CD4-positive, alpha-beta memory T cell (primary cell): ENCODE results near the gene LPP. TPM values are rescaled to one million over a fixed set of nuclear protein-coding genes. Genes with fewer than 3 reads are reported as not detected.

ENCODE experiments used
- CTCF ChIA-PET: fragments of 350-600 bp; sonication (Branson Sonifier 250); formaldehyde crosslinking; loops from one replicate; lab custom pipeline; 2021; ENCODE audit warnings: inconsistent platforms; ENCODE audit not compliant: partially characterized antibody; lab: Charles Lee
- POLR2A ChIA-PET: fragments of 350-600 bp; sonication (Branson Sonifier 250); formaldehyde crosslinking; loops from one replicate; lab custom pipeline; 2021; ENCODE audit not compliant: partially characterized antibody; lab: Charles Lee
- DNase-seq, 5 donors: peaks; one replicate each; pipeline versions ENCODE4 v3.0.0 to v3.0.0-alpha.2; 2020 to 2022; ENCODE audit warnings: mixed read lengths in 1 of 5
- H3K27ac ChIP-seq: one replicate; pipeline ENCODE4 v1.7.0; 2013; ENCODE audit warnings: low read depth, low read length
- H3K27me3 ChIP-seq: 2 replicates; pipeline ENCODE4 v1.7.0; 2013; ENCODE audit warnings: mild to moderate bottlenecking, low read length, moderate library complexity; ENCODE audit not compliant: insufficient read depth
- H3K36me3 ChIP-seq: 2 replicates; pipeline ENCODE4 v1.7.0; 2013; ENCODE audit warnings: mild to moderate bottlenecking, low read length, moderate library complexity; ENCODE audit not compliant: insufficient read depth
- H3K4me1 ChIP-seq: 2 replicates; pipeline ENCODE4 v1.7.0; 2013; ENCODE audit warnings: mild to moderate bottlenecking, low read length, moderate library complexity; ENCODE audit not compliant: insufficient read depth
- H3K4me3 ChIP-seq, 2 donors: one replicate each; pipeline ENCODE4 v1.7.0; 2013; ENCODE audit warnings: low read length in 2 of 2, mild to moderate bottlenecking in 1 of 2
- H3K9me3 ChIP-seq, 2 donors: one replicate each; pipeline ENCODE4 v1.7.0; 2013; ENCODE audit warnings: low read length in 2 of 2, control low read depth in 1 of 2; ENCODE audit not compliant: control insufficient read depth in 1 of 2
- H3K27ac Mint-ChIP-seq, 7 donors: one replicate each; pipeline ENCODE4 v1.8.0; 2020 to 2021; ENCODE audit warnings: mixed read lengths in 7 of 7, mild to moderate bottlenecking in 6 of 7, inconsistent platforms in 3 of 7, moderate library complexity in 3 of 7
- H3K27me3 Mint-ChIP-seq, 2 donors: one replicate each; pipeline ENCODE4 v1.8.0; 2020 to 2021; ENCODE audit warnings: mixed read lengths in 2 of 2
- H3K36me3 Mint-ChIP-seq, 2 donors: one replicate each; pipeline ENCODE4 v1.8.0; 2020 to 2021; ENCODE audit warnings: mixed read lengths in 2 of 2, inconsistent platforms in 1 of 2, mild to moderate bottlenecking in 1 of 2
- H3K4me1 Mint-ChIP-seq, 4 donors: one replicate each; pipeline ENCODE4 v1.8.0; 2020 to 2021; ENCODE audit warnings: mixed read lengths in 4 of 4, mild to moderate bottlenecking in 1 of 4
- H3K4me3 Mint-ChIP-seq, 8 donors: one replicate each; pipeline ENCODE4 v1.8.0; 2020 to 2021; ENCODE audit warnings: mixed read lengths in 8 of 8, mild to moderate bottlenecking in 7 of 8, moderate library complexity in 6 of 8, inconsistent platforms in 3 of 8
- H3K9me3 Mint-ChIP-seq, 8 donors: one replicate each; pipeline ENCODE4 v1.8.0; 2020 to 2021; ENCODE audit warnings: mixed read lengths in 8 of 8, mild to moderate bottlenecking in 5 of 8, inconsistent platforms in 3 of 8, moderate library complexity in 1 of 8
- intact Hi-C: fragments of 100-400 bp; cut with micrococcal nuclease; formaldehyde crosslinking; loops from one replicate; pipeline ENCODE4 v1.15.1; 2023
- polyA plus RNA-seq, 2 donors: library from polyadenylated mRNA; unstranded; fragments of 300-500 nt; fragmentation: Illumina TruSeq; gene quantifications; one replicate each; pipeline ENCODE4 v1.2.3, GENCODE V29; 2021
- total RNA-seq, 2 experiments: library from RNA; stranded (reverse); gene quantifications; one replicate each; pipeline ENCODE4 v1.2.3, GENCODE V29; 2021

LPP gene
- total and polyA plus RNA-seq, 4 experiments from 2014 or later = 10.4 to 27.2 (median 24.7) TPM

DNA sequence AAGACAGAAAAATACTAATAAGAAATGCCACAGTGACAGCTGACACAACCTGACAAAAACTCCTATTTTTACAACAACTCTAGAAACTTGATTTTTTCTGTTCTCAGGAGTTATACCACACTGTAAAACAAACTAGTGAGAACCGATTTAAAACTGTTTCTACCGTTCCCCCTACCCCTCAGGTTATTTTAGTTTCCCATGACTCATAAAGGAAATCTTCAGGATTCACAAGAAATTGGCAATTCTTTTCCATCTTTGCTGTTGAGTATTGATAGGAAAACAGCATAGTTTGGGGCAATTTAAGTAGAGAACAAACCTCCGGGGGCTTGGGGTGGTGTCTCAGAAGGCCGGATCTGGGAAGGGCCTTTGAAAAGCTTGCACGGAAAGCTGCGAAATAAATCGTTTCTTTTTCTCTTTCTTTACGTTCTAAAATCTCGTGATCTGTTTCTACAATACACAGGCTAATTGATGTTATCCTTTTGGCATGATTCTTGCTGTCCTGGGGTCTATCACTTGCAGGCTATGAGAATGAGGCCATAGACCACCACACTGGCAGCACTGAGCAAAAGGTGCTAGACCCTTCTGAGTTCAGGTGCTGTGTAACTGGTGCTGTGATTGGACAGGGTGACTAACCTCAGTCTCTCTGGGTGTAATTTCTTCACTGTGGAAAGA is 89.3 kb downstream of the LPP start:
- ChIA-PET CTCF (no interaction called here), POLR2A (no interaction called here)
- Histone ChIP-seq H3K4me3 (no peak overlapping the region), H3K9me3 (no peaks in the 10 kb centered on the region), H3K36me3 (no peaks in the 10 kb centered on the region), H3K4me1 (no peaks in the 10 kb centered on the region), H3K27me3 (no peaks in the 10 kb centered on the region), H3K27ac (no peak overlapping the region)
- Mint-ChIP-seq H3K27ac (no peak overlapping the region), H3K4me3 (no peak overlapping the region), H3K27me3 (no peaks in the 10 kb centered on the region), H3K4me1 (peaks cover 0 to 17% (median 9%) of the 10 kb centered on the region in 4 donors), H3K36me3 (peaks cover 12 to 16% of the 10 kb centered on the region in 2 donors), H3K9me3 (no peaks in the 10 kb centered on the region)
- DNase-seq = no peak
- intact Hi-C loops = no loop called here

DNA sequence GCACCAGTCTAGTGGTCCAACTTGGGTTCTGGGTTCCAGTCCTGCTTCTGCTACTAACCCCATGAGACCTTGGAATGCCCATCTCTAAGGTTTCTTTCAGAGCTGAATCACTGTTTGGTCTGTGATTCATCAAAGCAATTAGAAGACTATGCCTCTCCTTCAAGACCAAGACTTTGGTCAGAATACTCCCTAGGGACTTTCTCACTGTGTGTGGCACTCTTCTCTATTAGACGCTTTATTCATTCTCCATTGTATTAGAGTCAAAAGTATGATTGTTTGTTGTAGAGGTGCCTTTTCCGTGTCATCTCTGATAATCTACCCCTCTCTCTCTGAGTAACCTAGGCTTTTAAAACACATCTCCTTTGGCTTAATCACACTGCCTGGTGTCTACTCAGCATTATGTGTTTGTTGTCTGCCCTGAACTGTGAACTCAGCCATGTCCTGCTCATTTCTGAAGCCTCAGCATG is 90.5 kb downstream of the LPP start:
- Histone ChIP-seq H3K27me3 (no peaks in the 10 kb centered on the region), H3K4me1 (no peaks in the 10 kb centered on the region), H3K27ac (no peak overlapping the region), H3K4me3 (no peak overlapping the region), H3K36me3 (no peaks in the 10 kb centered on the region), H3K9me3 (no peaks in the 10 kb centered on the region)
- H3K27ac Mint-ChIP-seq = no peak overlapping the region
- no peak overlapping the region for H3K4me3 Mint-ChIP-seq
- DNase-seq = no peak
- peaks cover 0 to 17% (median 8%) of the 10 kb centered on the region in 4 donors for H3K4me1 Mint-ChIP-seq
- intact Hi-C loops = no loop called here
- no peaks in the 10 kb centered on the region for H3K27me3 Mint-ChIP-seq
- POLR2A ChIA-PET = no interaction called here
- no peaks in the 10 kb centered on the region for H3K9me3 Mint-ChIP-seq
- H3K36me3 Mint-ChIP-seq = peaks cover 12 to 14% of the 10 kb centered on the region in 2 donors
- CTCF ChIA-PET = interaction anchor here (0.6 kb wide), 1 partner anchor 110 kb away, joined by 4 read pairs; no protein-coding TSS in a partner anchor

DNA sequence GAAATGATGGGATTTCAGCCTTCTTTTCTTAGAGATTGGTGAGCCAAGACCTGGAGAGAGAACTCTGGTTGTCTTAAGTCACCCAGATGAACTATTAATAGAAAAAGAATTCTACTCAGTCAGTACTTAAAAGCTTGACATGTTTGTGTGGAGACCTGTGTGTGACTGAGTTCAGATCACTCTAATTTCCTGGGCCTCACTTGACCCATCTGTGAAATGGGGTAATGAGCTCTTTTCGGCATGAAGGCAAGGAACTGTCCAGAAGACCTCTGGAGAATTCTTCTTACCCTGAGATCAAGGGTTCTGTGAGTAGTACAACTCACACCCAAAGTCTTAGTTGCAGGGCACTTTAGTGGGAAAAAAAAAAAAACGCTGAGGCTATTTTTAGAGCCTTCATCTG is 92.9 kb downstream of the LPP start:
- DNase-seq = no peak
- CTCF ChIA-PET = no interaction called here
- no peak overlapping the region for H3K27ac Mint-ChIP-seq
- Histone ChIP-seq H3K27ac (no peak overlapping the region), H3K4me3 (no peak overlapping the region), H3K4me1 (no peaks in the 10 kb centered on the region), H3K36me3 (no peaks in the 10 kb centered on the region), H3K27me3 (no peaks in the 10 kb centered on the region), H3K9me3 (no peaks in the 10 kb centered on the region)
- no peak overlapping the region for H3K4me3 Mint-ChIP-seq
- intact Hi-C loops = no loop called here
- H3K36me3 Mint-ChIP-seq = peaks cover 5 to 20% of the 10 kb centered on the region in 2 donors
- H3K9me3 Mint-ChIP-seq = peaks cover 0 to 3% (median 0%) of the 10 kb centered on the region in 8 donors
- H3K27me3 Mint-ChIP-seq = no peaks in the 10 kb centered on the region
- POLR2A ChIA-PET = no interaction called here
- peaks cover 0 to 18% (median 6%) of the 10 kb centered on the region in 4 donors for H3K4me1 Mint-ChIP-seq

DNA sequence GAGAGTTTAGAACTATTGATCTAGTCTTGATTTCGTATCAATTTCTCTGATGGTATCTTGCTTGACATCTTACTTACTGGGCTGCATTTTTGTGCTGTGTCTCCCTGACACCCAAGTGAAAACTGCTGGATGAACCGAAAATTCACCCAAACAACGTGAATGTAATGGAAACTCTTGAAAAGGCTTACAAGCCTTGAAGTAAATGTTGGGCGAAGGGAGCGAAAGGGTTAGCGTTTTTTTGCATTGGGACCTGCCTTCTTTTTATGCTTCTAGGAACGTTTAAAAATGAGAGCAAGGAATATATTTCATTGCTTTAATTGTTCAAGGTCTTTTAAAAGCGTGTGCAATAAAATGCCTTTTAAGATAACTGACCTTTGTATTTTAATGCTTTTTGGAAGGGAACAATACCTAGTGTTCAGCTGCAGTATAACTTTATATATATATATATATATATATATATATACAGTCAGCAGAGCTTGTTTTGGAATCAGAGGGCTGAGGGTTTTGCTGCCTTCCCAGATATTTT is 94.1 kb downstream of the LPP start:
- peaks cover 0 to 6% (median 0%) of the 10 kb centered on the region in 8 donors for H3K9me3 Mint-ChIP-seq
- POLR2A ChIA-PET = no interaction called here
- H3K27ac ChIP-seq = no peak overlapping the region
- no peaks in the 10 kb centered on the region for H3K36me3 ChIP-seq
- H3K27me3 Mint-ChIP-seq = no peaks in the 10 kb centered on the region
- no peak overlapping the region for H3K4me3 ChIP-seq
- CTCF ChIA-PET = no interaction called here
- H3K36me3 Mint-ChIP-seq = peaks cover 5 to 22% of the 10 kb centered on the region in 2 donors
- no peaks in the 10 kb centered on the region for H3K4me1 ChIP-seq
- DNase-seq = no peak
- no peak overlapping the region for H3K27ac Mint-ChIP-seq
- no peak overlapping the region for H3K4me3 Mint-ChIP-seq
- H3K9me3 ChIP-seq = no peaks in the 10 kb centered on the region
- no peaks in the 10 kb centered on the region for H3K27me3 ChIP-seq
- peaks cover 0 to 10% (median 5%) of the 10 kb centered on the region in 4 donors for H3K4me1 Mint-ChIP-seq
- intact Hi-C loops = no loop called here

DNA sequence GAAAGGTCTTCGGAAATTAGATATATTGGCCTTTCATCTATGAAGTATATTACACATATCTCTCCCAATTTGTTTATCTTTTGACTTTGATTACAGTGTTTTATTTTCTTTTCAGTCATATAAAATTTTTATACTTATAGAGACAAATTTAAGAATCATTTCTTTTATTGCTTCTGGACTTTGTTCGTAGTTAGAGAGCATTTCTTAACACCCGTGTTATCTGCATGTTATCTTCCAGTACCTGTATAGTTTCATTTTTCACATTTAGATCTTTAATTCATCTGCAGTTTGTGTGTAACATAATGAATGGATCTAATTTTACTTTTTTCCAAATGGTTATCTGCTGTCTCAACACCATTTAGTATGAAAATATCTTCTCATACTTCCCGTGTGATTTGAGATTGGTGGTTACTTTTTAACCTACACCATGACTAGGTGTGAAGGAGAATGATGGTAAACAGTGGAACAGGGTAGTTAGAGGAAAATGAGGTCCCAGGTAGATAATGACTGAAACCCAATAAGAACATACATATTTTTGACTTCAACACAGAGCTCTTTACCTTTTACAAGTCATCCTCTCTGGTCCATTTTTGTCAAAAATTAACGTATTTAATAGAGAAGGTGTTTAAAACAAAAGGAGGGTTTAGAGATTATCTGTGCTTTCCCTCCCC is 99.3 kb downstream of the LPP start:
- H3K27ac Mint-ChIP-seq = no peak overlapping the region
- ChIA-PET POLR2A (no interaction called here), CTCF (interaction anchor here (1.4 kb wide), 1 partner anchor 508 kb away, joined by 4 read pairs; the partner anchor contains the start of gene BCL6)
- peaks cover 0 to 6% (median 0%) of the 10 kb centered on the region in 8 donors for H3K9me3 Mint-ChIP-seq
- no peak for DNase-seq
- peaks cover 10 to 40% of the 10 kb centered on the region in 2 donors for H3K36me3 Mint-ChIP-seq
- Histone ChIP-seq H3K9me3 (no peaks in the 10 kb centered on the region), H3K36me3 (no peaks in the 10 kb centered on the region), H3K4me3 (no peak overlapping the region), H3K4me1 (no peaks in the 10 kb centered on the region), H3K27me3 (no peaks in the 10 kb centered on the region), H3K27ac (no peak overlapping the region)
- H3K27me3 Mint-ChIP-seq = no peaks in the 10 kb centered on the region
- H3K4me1 Mint-ChIP-seq = peaks cover 11 to 24% (median 14%) of the 10 kb centered on the region in 4 donors
- intact Hi-C loops = loop anchor here (10.0 kb wide), 1 partner anchor 278 kb away; no protein-coding TSS in a partner anchor
- H3K4me3 Mint-ChIP-seq = no peak overlapping the region

DNA sequence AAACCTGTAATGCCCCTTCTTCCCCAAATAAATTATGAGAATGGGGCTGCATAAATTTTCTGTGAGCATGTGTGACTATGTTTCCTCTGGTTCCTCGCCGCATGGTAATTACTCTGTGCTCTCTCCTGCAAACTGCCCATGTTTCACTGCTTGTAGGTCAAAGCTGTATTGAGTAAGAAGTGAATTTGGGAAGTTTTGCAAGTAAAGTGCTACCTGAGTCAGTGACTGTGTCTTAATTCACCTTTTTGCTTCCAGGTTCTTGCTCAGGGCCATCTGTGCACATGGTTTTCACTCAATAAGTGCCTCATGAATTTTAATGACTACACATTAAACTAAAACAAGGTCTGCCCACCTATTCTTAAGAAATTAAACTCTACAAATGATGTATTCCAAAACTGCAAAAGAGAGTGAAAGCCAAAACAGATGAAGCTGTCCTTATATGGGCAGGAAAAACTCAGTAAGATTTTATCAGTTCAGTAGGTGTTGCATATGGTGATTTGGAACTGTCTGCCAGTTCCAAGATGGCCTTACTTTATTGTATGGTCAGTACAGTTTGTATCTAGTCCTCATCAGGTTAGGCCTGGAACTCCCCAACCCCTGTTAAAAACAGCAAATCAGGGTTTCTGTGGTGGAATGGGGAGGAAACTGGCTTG is 100.0 kb downstream of the LPP start:
- no peaks in the 10 kb centered on the region for H3K36me3 ChIP-seq
- no peak for DNase-seq
- Mint-ChIP-seq H3K27me3 (no peaks in the 10 kb centered on the region), H3K4me3 (no peak overlapping the region), H3K27ac (no peak overlapping the region), H3K36me3 (peaks cover 13 to 47% of the 10 kb centered on the region in 2 donors), H3K4me1 (peaks cover 11 to 27% (median 14%) of the 10 kb centered on the region in 4 donors), H3K9me3 (peaks cover 0 to 6% (median 0%) of the 10 kb centered on the region in 8 donors)
- no peaks in the 10 kb centered on the region for H3K9me3 ChIP-seq
- H3K27me3 ChIP-seq = no peaks in the 10 kb centered on the region
- no peak overlapping the region for H3K4me3 ChIP-seq
- ChIA-PET CTCF (interaction anchor here (1.4 kb wide), 1 partner anchor 508 kb away, joined by 4 read pairs; the partner anchor contains the start of gene BCL6), POLR2A (no interaction called here)
- no peak overlapping the region for H3K27ac ChIP-seq
- H3K4me1 ChIP-seq = no peaks in the 10 kb centered on the region
- intact Hi-C loops = loop anchor here (10.0 kb wide), 1 partner anchor 279 kb away; no protein-coding TSS in a partner anchor
